ENCODE data around the gene DDX19B. TPM values are rescaled to one million over a fixed set of nuclear protein-coding genes. Genes with fewer than 3 reads are reported as not detected.

The DDX19B gene
- total RNA-seq, 1 donor from 2014 or later: 13.7 TPM

- intact Hi-C loops (cut with micrococcal nuclease): no loop called here
- H3K27ac ChIP-seq (replicated peaks): no peak overlapping the region
These were observed 80.0 kb downstream of the DDX19B start for GRCh38 chr16:70378869-70379493.

DNA sequence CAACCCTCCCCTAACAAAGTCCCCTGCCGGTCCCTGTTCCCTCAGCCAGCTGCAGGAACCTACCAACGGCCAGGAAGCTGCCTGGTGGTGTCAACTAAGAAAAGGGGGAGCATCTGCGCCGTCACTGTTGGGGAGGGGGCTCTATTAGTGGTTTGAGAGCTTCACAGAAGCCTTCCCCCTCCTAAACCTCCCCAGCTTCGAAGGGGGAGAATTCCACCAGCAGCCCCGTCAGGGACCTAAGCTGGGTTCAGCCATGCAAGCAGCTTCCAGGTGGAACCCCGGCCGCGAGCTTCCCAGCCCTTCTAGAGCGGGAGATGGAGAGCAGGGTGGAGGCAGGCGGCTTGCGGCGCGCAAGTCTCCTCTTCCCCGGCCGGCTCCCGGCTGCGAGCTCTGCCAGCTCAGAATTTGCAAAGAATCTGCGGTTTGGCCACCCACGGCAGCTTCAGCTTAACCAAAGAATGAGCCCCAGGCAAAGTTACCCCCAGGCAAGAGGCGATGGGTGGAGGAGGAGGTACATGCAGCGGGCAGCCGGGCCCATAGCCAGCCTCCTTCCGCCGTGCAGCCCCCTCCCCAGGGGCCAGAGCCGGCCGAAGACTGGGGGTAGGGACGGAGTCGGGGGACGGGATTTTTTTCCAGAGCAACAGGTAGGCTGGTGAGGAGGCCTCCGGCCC lies 81.4 kb downstream of the DDX19B start:
- peak; percentile 32 for DNase-seq
- TF ChIP-seq, protein P1, sequence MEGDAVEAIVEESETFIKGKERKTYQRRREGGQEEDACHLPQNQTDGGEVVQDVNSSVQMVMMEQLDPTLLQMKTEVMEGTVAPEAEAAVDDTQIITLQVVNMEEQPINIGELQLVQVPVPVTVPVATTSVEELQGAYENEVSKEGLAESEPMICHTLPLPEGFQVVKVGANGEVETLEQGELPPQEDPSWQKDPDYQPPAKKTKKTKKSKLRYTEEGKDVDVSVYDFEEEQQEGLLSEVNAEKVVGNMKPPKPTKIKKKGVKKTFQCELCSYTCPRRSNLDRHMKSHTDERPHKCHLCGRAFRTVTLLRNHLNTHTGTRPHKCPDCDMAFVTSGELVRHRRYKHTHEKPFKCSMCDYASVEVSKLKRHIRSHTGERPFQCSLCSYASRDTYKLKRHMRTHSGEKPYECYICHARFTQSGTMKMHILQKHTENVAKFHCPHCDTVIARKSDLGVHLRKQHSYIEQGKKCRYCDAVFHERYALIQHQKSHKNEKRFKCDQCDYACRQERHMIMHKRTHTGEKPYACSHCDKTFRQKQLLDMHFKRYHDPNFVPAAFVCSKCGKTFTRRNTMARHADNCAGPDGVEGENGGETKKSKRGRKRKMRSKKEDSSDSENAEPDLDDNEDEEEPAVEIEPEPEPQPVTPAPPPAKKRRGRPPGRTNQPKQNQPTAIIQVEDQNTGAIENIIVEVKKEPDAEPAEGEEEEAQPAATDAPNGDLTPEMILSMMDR (IDR thresholded peaks at IDR 0.05; ENCODE audit: borderline replicate concordance): no peak
- Histone ChIP-seq H3K27ac (replicated peaks) (peak overlapping the region; percentile 87), H3K36me3 (peaks cover 14% of the 10 kb centered on the region), H3K27me3 (ENCODE audit: low read depth) (no peaks in the 10 kb centered on the region), H3K4me1 (peaks cover 27% of the 10 kb centered on the region), H3K4me3 (peak overlapping the region; percentile 78), H3K9me3 (replicated peaks) (no peaks in the 10 kb centered on the region)
- intact Hi-C loops (cut with micrococcal nuclease): loop anchor here (10.0 kb wide), 1 partner anchor 54 kb away; the partner anchor contains the start of gene ST3GAL2

More at GRCh38 chr16:70378869-70379493, 80.0 kb downstream of the DDX19B start:
- Histone ChIP-seq H3K4me1 (peaks cover 27% of the 10 kb centered on the region), H3K9me3 (replicated peaks) (no peaks in the 10 kb centered on the region), H3K36me3 (peaks cover 24% of the 10 kb centered on the region), H3K27me3 (ENCODE audit: low read depth) (no peaks in the 10 kb centered on the region), H3K4me3 (no peak overlapping the region)
- TF ChIP-seq, protein P1 (IDR thresholded peaks at IDR 0.05; ENCODE audit: borderline replicate concordance): no peak
- DNase-seq: no peak

GRCh38 chr16:70380919-70381603 lies 82.1 kb downstream of the DDX19B start:
- Histone ChIP-seq H3K4me3 (peak overlapping the region; percentile 78), H3K9me3 (replicated peaks) (no peaks in the 10 kb centered on the region), H3K36me3 (peaks cover 9% of the 10 kb centered on the region), H3K4me1 (peaks cover 27% of the 10 kb centered on the region), H3K27ac (replicated peaks) (peak overlapping the region; percentile 87), H3K27me3 (ENCODE audit: low read depth) (no peaks in the 10 kb centered on the region)
- intact Hi-C loops (cut with micrococcal nuclease): loop anchor here (10.0 kb wide), 1 partner anchor 54 kb away; the partner anchor contains the start of gene ST3GAL2
- TF ChIP-seq, protein P1 (IDR thresholded peaks at IDR 0.05; ENCODE audit: borderline replicate concordance): peak; percentile 50
- peak; percentile 97 for DNase-seq

GRCh38 chr16:70381604-70382342 lies 82.8 kb downstream of the DDX19B start:
- no peaks in the 10 kb centered on the region for H3K27me3 ChIP-seq (ENCODE audit: low read depth)
- TF ChIP-seq, protein P1 (IDR thresholded peaks at IDR 0.05; ENCODE audit: borderline replicate concordance): no peak
- peak overlapping the region; percentile 87 for H3K27ac ChIP-seq (replicated peaks)
- DNase-seq: no peak
- H3K4me3 ChIP-seq: peak overlapping the region; percentile 78
- H3K9me3 ChIP-seq (replicated peaks): no peaks in the 10 kb centered on the region
- peaks cover 27% of the 10 kb centered on the region for H3K4me1 ChIP-seq
- intact Hi-C loops (cut with micrococcal nuclease): loop anchor here (10.0 kb wide), 1 partner anchor 53 kb away; the partner anchor contains the start of gene ST3GAL2
- peaks cover 9% of the 10 kb centered on the region for H3K36me3 ChIP-seq
